Nephron progenitor cell (in vitro differentiated cells): Measurements from ENCODE around the gene XBP1.
"Not testable (repeated sequence)": the region's sequence is repeated elsewhere in the genome, so short reads cannot be mapped to it uniquely, and the experiment has no call there.

Source experiments
- DNase-seq: peaks from one replicate; pipeline ENCODE4 v3.0.0; 2021
- H3K27ac Mint-ChIP-seq: 2 replicates; pipeline ENCODE4 v1.8.0; 2021; ENCODE audit warnings: mild to moderate bottlenecking, moderate library complexity, mixed read lengths
- H3K27me3 Mint-ChIP-seq: 2 replicates; pipeline ENCODE4 v1.8.0; 2021; ENCODE audit warnings: mild to moderate bottlenecking, low read depth, mixed read lengths; ENCODE audit not compliant: poor library complexity
- H3K36me3 Mint-ChIP-seq: 2 replicates; pipeline ENCODE4 v1.8.0; 2021; ENCODE audit warnings: low read depth, mixed read lengths
- H3K4me1 Mint-ChIP-seq: 2 replicates; pipeline ENCODE4 v1.8.0; 2021; ENCODE audit warnings: mixed read lengths
- H3K4me3 Mint-ChIP-seq: 2 replicates; pipeline ENCODE4 v1.8.0; 2021; ENCODE audit warnings: mild to moderate bottlenecking, moderate library complexity, mixed read lengths
- H3K9me3 Mint-ChIP-seq: 2 replicates; pipeline ENCODE4 v1.8.0; 2021; ENCODE audit warnings: mild to moderate bottlenecking, moderate library complexity, mixed read lengths
- CTCF ChIP-seq: fragments of 200-600 bp; sonication (generic); IDR thresholded peaks from 2 replicates; pipeline ENCODE4 v1.5.0; 2021; ENCODE audit warnings: antibody characterized with exemption

The XBP1 gene

GRCh38 chr22:28808716-28809355, 8.5 kb upstream of the XBP1 start:
- H3K4me3 Mint-ChIP-seq: no peak overlapping the region
- peaks cover 22% of the 10 kb centered on the region for H3K4me1 Mint-ChIP-seq
- no peaks in the 10 kb centered on the region for H3K9me3 Mint-ChIP-seq
- DNase-seq: no peak
- H3K27ac Mint-ChIP-seq: no peak overlapping the region
- TF ChIP-seq CTCF: no peak
- peaks cover 6% of the 10 kb centered on the region for H3K36me3 Mint-ChIP-seq
- H3K27me3 Mint-ChIP-seq: peaks cover 13% of the 10 kb centered on the region

GRCh38 chr22:28805426-28805825, 5.1 kb upstream of the XBP1 start:
- H3K27me3 Mint-ChIP-seq: peaks cover 10% of the 10 kb centered on the region

GRCh38 chr22:28802595-28803123, 2.3 kb upstream of the XBP1 start:
- peaks cover 33% of the 10 kb centered on the region for H3K4me1 Mint-ChIP-seq
- TF ChIP-seq CTCF: no peak
- no peak overlapping the region for H3K27ac Mint-ChIP-seq
- DNase-seq: no peak
- peak overlapping the region; percentile 69 for H3K4me3 Mint-ChIP-seq
- peaks cover 4% of the 10 kb centered on the region for H3K27me3 Mint-ChIP-seq
- no peaks in the 10 kb centered on the region for H3K9me3 Mint-ChIP-seq
- peaks cover 12% of the 10 kb centered on the region for H3K36me3 Mint-ChIP-seq

More at GRCh38 chr22:28805426-28805825, 5.1 kb upstream of the XBP1 start:
- H3K27ac Mint-ChIP-seq, H3K9me3 Mint-ChIP-seq, DNase-seq, H3K4me3 Mint-ChIP-seq, H3K36me3 Mint-ChIP-seq: not testable (repeated sequence)
- H3K4me1 Mint-ChIP-seq: peaks cover 17% of the 10 kb centered on the region

- H3K9me3 Mint-ChIP-seq: no peaks in the 10 kb centered on the region
- H3K27ac Mint-ChIP-seq: peak overlapping the region; percentile 64
- no peak for DNase-seq
- peaks cover 33% of the 10 kb centered on the region for H3K4me1 Mint-ChIP-seq
- no peak for TF ChIP-seq CTCF
- H3K27me3 Mint-ChIP-seq: no peaks in the 10 kb centered on the region
- H3K4me3 Mint-ChIP-seq: peak overlapping the region; percentile 69
- H3K36me3 Mint-ChIP-seq: peaks cover 16% of the 10 kb centered on the region
Measured at GRCh38 chr22:28801845-28802594, 1.7 kb upstream of the XBP1 start.

GRCh38 chr22:28799606-28800307, 612 bp downstream of the XBP1 start:
- Mint-ChIP-seq H3K27me3 (no peaks in the 10 kb centered on the region), H3K9me3 (no peaks in the 10 kb centered on the region), H3K4me3 (peak overlapping the region; percentile 87), H3K36me3 (peaks cover 36% of the 10 kb centered on the region), H3K4me1 (peaks cover 33% of the 10 kb centered on the region), H3K27ac (peak overlapping the region; percentile 85)
- DNase-seq: peak; percentile 68
- TF ChIP-seq CTCF: no peak
